Adrenal gland (tissue), 5 donors: ENCODE measurements around the gene GRIP1.

Experiments
- CTCF ChIP-seq, 6 experiments: fragments of 450-650 bp in 4 of 6; fragments of 200-600 bp in 2 of 6; sonication (generic) in 1 of 6; IDR thresholded peaks; 1 replicate in 5 of 6; 2 replicates in 1 of 6; pipeline versions ENCODE4 v1.5.1 to v1.8.0; 2016 to 2021; ENCODE audit warnings: antibody characterized with exemption in 6 of 6, mild to moderate bottlenecking in 2 of 6, moderate library complexity in 1 of 6
- POLR2A ChIP-seq, 2 donors: fragments of 450-650 bp; IDR thresholded peaks; one replicate each; pipeline ENCODE4 v1.6.1; 2017; ENCODE audit warnings: antibody characterized with exemption in 2 of 2, mild to moderate bottlenecking in 2 of 2, moderate library complexity in 1 of 2
- donor health status: DM: no; HTN: no; CAD: no.

- TF ChIP-seq CTCF (IDR thresholded peaks at IDR 0.05) (no peak), POLR2A (IDR thresholded peaks at IDR 0.05) (no peak)
These were observed 210.9 kb downstream of the GRIP1 start for GRCh38 chr12:66467932-66468331.
